HL-60 (cell line): ENCODE data around the gene FGF16.

Source experiments
- DNase-seq, 2 experiments: peaks; one replicate each; pipeline ENCODE4 v3.0.0-alpha.2; 2010 to 2020; ENCODE audit warnings: low read depth in 1 of 2, low spot score in 1 of 2
- H3K27ac ChIP-seq: fragments of 250-450 bp; sonication (Bioruptor Pico); replicated peaks from 2 replicates; pipeline ENCODE4 v1.5.1; 2020; ENCODE audit warnings: mild to moderate bottlenecking, moderate library complexity
- H3K27me3 ChIP-seq: fragments of 250-450 bp; sonication (Bioruptor Pico); 2 replicates; pipeline ENCODE4 v1.5.1; 2021; ENCODE audit warnings: mild to moderate bottlenecking, moderate library complexity; ENCODE audit not compliant: insufficient read depth, poor library complexity, severe bottlenecking
- H3K4me3 ChIP-seq: replicated peaks from 2 replicates; pipeline ENCODE4 v1.5.1; 2011; ENCODE audit warnings: mild to moderate bottlenecking, control low read depth, low read length; ENCODE audit not compliant: insufficient read depth
- CTCF ChIP-seq: IDR thresholded peaks from one replicate; pipeline ENCODE4 v1.5.1; 2011; ENCODE audit warnings: low read length, control low read depth, inconsistent platforms; ENCODE audit not compliant: insufficient read depth
- GABPA ChIP-seq: IDR thresholded peaks from 2 replicates; pipeline ENCODE4 v1.6.1; 2012; ENCODE audit warnings: low read depth
- POLR2AphosphoS5 ChIP-seq: IDR thresholded peaks from 2 replicates; pipeline ENCODE4 v1.6.1; 2012; ENCODE audit warnings: low read depth
- REST ChIP-seq: IDR thresholded peaks from 2 replicates; pipeline ENCODE4 v1.6.1; 2012; ENCODE audit warnings: low read depth; ENCODE audit not compliant: insufficient replicate concordance
- SPI1 ChIP-seq: IDR thresholded peaks from 2 replicates; pipeline ENCODE4 v1.6.1; 2012; ENCODE audit warnings: low read depth, mild to moderate bottlenecking, borderline replicate concordance

The FGF16 gene

GRCh38 chrX:77450415-77450814 is 3.2 kb downstream of the FGF16 start:
- Histone ChIP-seq H3K27me3 (no peaks in the 10 kb centered on the region), H3K27ac (no peak overlapping the region), H3K4me3 (no peak overlapping the region)
- no peak for DNase-seq
- no peak for TF ChIP-seq REST
- no peak for TF ChIP-seq GABPA
- TF ChIP-seq POLR2AphosphoS5, result no peak
- TF ChIP-seq CTCF, result no peak
- no peak for TF ChIP-seq SPI1

DNA sequence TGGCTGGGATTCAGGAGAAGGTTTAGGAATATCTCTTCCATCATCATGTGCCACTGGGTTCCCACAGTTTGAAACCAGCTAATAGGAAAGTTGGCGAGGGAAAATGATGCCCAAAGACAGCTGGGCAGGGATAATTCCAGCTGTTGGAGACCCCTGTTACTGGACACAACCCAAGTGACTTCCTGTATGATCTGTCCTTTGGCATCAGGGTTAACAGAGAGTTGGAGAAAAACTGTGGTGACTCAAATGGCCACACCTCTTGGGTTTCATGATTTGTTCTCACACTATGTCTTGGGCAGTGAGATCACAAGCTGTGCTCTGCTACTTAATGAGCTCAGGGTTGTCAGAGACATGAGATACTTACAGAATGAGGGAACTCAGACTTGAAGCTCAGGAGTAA is 3.8 kb downstream of the FGF16 start:
- no peaks in the 10 kb centered on the region for H3K27me3 ChIP-seq
- no peak overlapping the region for H3K27ac ChIP-seq
- no peak overlapping the region for H3K4me3 ChIP-seq
- TF ChIP-seq POLR2AphosphoS5 (no peak), SPI1 (no peak), CTCF (no peak), REST (no peak), GABPA (no peak)
- DNase-seq, result no peak

DNA sequence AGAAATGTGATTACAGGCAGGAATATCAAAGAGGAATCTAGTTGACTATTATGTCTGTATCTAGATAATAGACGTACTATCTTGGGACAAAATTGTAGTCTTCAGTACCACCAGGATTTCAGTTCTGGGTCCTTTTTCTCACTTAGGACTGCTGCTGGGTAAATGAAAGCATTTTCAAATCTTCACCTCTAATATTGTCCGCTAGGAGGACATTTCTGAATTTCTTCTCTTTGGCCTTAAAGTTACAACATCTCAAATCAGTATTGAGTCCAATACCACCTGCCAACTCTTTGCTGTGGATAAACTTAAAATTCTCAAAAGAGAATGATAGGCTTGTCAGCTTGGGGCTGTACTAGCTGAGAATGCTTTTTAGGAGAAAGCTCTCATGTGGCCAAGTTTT is 6.0 kb downstream of the FGF16 start:
- Histone ChIP-seq H3K4me3 (no peak overlapping the region), H3K27me3 (no peaks in the 10 kb centered on the region), H3K27ac (no peak overlapping the region)
- DNase-seq, result no peak
- no peak for TF ChIP-seq CTCF

GRCh38 chrX:77455437-77455836 is 8.2 kb downstream of the FGF16 start:
- DNase-seq, result no peak
- no peak overlapping the region for H3K27ac ChIP-seq
- no peaks in the 10 kb centered on the region for H3K27me3 ChIP-seq
- no peak overlapping the region for H3K4me3 ChIP-seq
- no peak for TF ChIP-seq REST
- TF ChIP-seq CTCF, result no peak
- TF ChIP-seq POLR2AphosphoS5, result no peak
- no peak for TF ChIP-seq SPI1
- no peak for TF ChIP-seq GABPA
